IMR-90 (cell line): ENCODE measurements around the gene DENND1A. TPM values are rescaled to one million over a fixed set of nuclear protein-coding genes. Genes with fewer than 3 reads are reported as not detected.

Source experiments
- ATAC-seq: fragments of 200-7000 bp; cut with Tn5 transposase; 2 replicates; pipeline ENCODE4 v1.9.1; 2020; ENCODE audit warnings: low read depth, mild to moderate bottlenecking, moderate library complexity
- BruUV-seq: library from RNA; stranded (reverse); fragments of 400-500 nt; replicated peaks from 2 replicates; lab custom pipeline; 2021; lab: Mats Ljungman, UMichigan
- CTCF ChIA-PET: fragments of 300-600 bp; formaldehyde crosslinking; extraction: SDS; loops from one replicate; lab custom pipeline; 2021; ENCODE audit warnings: antibody characterized with exemption; lab: Yijun Ruan, JAX
- POLR2A ChIA-PET: fragments of 300-600 bp; sonication (Branson Sonifier 250); formaldehyde crosslinking; loops from one replicate; lab custom pipeline; 2022; ENCODE audit warnings: antibody characterized with exemption; ENCODE audit not compliant: unreplicated experiment; lab: Charles Lee
- DNase-seq: peaks from one replicate; pipeline ENCODE4 v3.0.0; 2013
- H2AFZ ChIP-seq: replicated peaks from 2 replicates; pipeline ENCODE3; 2013; ENCODE audit warnings: low read length, mild to moderate bottlenecking; ENCODE audit not compliant: poor library complexity
- H2AK5ac ChIP-seq: 2 replicates; pipeline ENCODE4 v1.6.1; 2013; ENCODE audit warnings: low read depth, low read length, inconsistent platforms
- H2AK9ac ChIP-seq: replicated peaks from 2 replicates; pipeline ENCODE3; 2013; ENCODE audit warnings: mild to moderate bottlenecking, low read depth, low read length, moderate library complexity; ENCODE audit not compliant: poor library complexity
- H2BK120ac ChIP-seq: 2 replicates; pipeline ENCODE4 v1.6.1; 2013; ENCODE audit warnings: low read depth, low read length, inconsistent platforms
- H2BK15ac ChIP-seq: 3 replicates; pipeline ENCODE4 v1.6.1; 2013; ENCODE audit warnings: low read depth, low read length, inconsistent platforms
- H2BK20ac ChIP-seq: 2 replicates; pipeline ENCODE4 v1.6.1; 2013; ENCODE audit warnings: low read depth, mild to moderate bottlenecking, inconsistent platforms, low read length, moderate library complexity
- H2BK5ac ChIP-seq: 2 replicates; pipeline ENCODE4 v1.6.1; 2013; ENCODE audit warnings: mild to moderate bottlenecking, low read depth, low read length, inconsistent platforms; ENCODE audit not compliant: poor library complexity, severe bottlenecking
- H3K14ac ChIP-seq: replicated peaks from 2 replicates; pipeline ENCODE4 v1.6.1; 2013; ENCODE audit warnings: low read depth, low read length, inconsistent platforms
- H3K18ac ChIP-seq: 2 replicates; pipeline ENCODE4 v1.6.1; 2013; ENCODE audit warnings: low read depth, low read length, control low read depth
- H3K23ac ChIP-seq: 2 replicates; pipeline ENCODE4 v1.6.1; 2013; ENCODE audit warnings: low read depth, low read length, inconsistent platforms
- H3K27ac ChIP-seq: 2 replicates; pipeline ENCODE4 v1.5.1; 2013; ENCODE audit warnings: mild to moderate bottlenecking, control low read depth, low read length; ENCODE audit not compliant: insufficient read depth
- H3K27me3 ChIP-seq: 2 replicates; pipeline ENCODE4 v1.6.1; 2013; ENCODE audit warnings: low read length; ENCODE audit not compliant: control insufficient read depth, insufficient read depth
- H3K36me3 ChIP-seq: 2 replicates; pipeline ENCODE4 v1.6.1; 2013; ENCODE audit warnings: low read length, mixed read lengths; ENCODE audit not compliant: control insufficient read depth, insufficient read depth
- H3K4ac ChIP-seq: 2 replicates; pipeline ENCODE4 v1.6.1; 2013; ENCODE audit warnings: low read depth, low read length, inconsistent platforms
- H3K4me1 ChIP-seq: 2 replicates; pipeline ENCODE4 v1.6.1; 2013; ENCODE audit warnings: low read length, mixed read lengths; ENCODE audit not compliant: control insufficient read depth, insufficient read depth
- H3K4me2 ChIP-seq: 2 replicates; pipeline ENCODE4 v1.6.1; 2013; ENCODE audit warnings: low read depth, mild to moderate bottlenecking, control low read depth, low read length, moderate library complexity
- H3K4me3 ChIP-seq: 2 replicates; pipeline ENCODE4 v1.5.1; 2013; ENCODE audit warnings: low read depth, mild to moderate bottlenecking, control low read depth, low read length, moderate library complexity; ENCODE audit not compliant: insufficient read depth
- H3K56ac ChIP-seq: 2 replicates; pipeline ENCODE4 v1.6.1; 2013; ENCODE audit warnings: low read length, inconsistent platforms; ENCODE audit not compliant: insufficient read depth; ENCODE audit errors: extremely low read depth
- H3K79me1 ChIP-seq, 2 experiments: 2 replicates each; pipeline ENCODE4 v1.6.1; 2013; ENCODE audit warnings: low read length in 2 of 2, inconsistent platforms in 1 of 2, low read depth in 1 of 2
- H3K9ac ChIP-seq: 2 replicates; pipeline ENCODE4 v1.6.1; 2013; ENCODE audit warnings: low read depth, low read length, control low read depth
- H3K9me1 ChIP-seq: 2 replicates; pipeline ENCODE4 v1.6.1; 2013; ENCODE audit warnings: low read length, inconsistent platforms; ENCODE audit not compliant: insufficient read depth
- H3K9me3 ChIP-seq: 2 replicates; pipeline ENCODE4 v1.6.1; 2013; ENCODE audit warnings: low read length; ENCODE audit not compliant: control insufficient read depth, insufficient read depth
- H4K20me1 ChIP-seq: 2 replicates; pipeline ENCODE4 v1.6.1; 2013; ENCODE audit warnings: low read length, inconsistent platforms; ENCODE audit not compliant: insufficient read depth
- H4K5ac ChIP-seq: 2 replicates; pipeline ENCODE4 v1.6.1; 2013; ENCODE audit warnings: mild to moderate bottlenecking, low read depth, low read length, control low read depth
- H4K8ac ChIP-seq, 2 experiments: 2 replicates each; pipeline ENCODE4 v1.6.1; 2013; ENCODE audit warnings: low read depth in 2 of 2, low read length in 2 of 2, control low read depth in 1 of 2, inconsistent platforms in 1 of 2
- H4K91ac ChIP-seq: 2 replicates; pipeline ENCODE4 v1.6.1; 2013; ENCODE audit warnings: low read depth, low read length, inconsistent platforms; ENCODE audit not compliant: insufficient read depth
- CEBPB ChIP-seq: IDR thresholded peaks from 2 replicates; pipeline ENCODE4 v1.6.1; 2012; ENCODE audit warnings: low read depth, low read length, improper control_type of control experiment
- CHD1 ChIP-seq: IDR thresholded peaks from 2 replicates; pipeline ENCODE4 v1.6.1; 2012; ENCODE audit warnings: low read depth, low read length, improper control_type of control experiment
- CTCF ChIP-seq: conservative IDR thresholded peaks from 2 replicates; pipeline ENCODE4 v1.5.1; 2012; ENCODE audit warnings: mild to moderate bottlenecking, low read depth, low read length, improper control_type of control experiment
- ELK1 ChIP-seq: fragments of 150-350 bp; IDR thresholded peaks from 2 replicates; pipeline ENCODE4 v1.6.1; 2016; ENCODE audit warnings: low read depth, mild to moderate bottlenecking, low read length, moderate library complexity, borderline replicate concordance
- MAZ ChIP-seq: IDR thresholded peaks from 2 replicates; pipeline ENCODE4 v1.6.1; 2012; ENCODE audit warnings: low read depth, mild to moderate bottlenecking, low read length, improper control_type of control experiment, moderate library complexity, borderline replicate concordance
- POLR2A ChIP-seq: IDR thresholded peaks from 2 replicates; pipeline ENCODE4 v1.6.1; 2012; ENCODE audit warnings: mild to moderate bottlenecking, low read depth, low read length
- RCOR1 ChIP-seq: IDR thresholded peaks from 2 replicates; pipeline ENCODE4 v1.6.1; 2012; ENCODE audit warnings: mild to moderate bottlenecking, low read length, improper control_type of control experiment; ENCODE audit not compliant: insufficient replicate concordance
- RFX5 ChIP-seq: IDR thresholded peaks from 2 replicates; pipeline ENCODE4 v1.8.0; 2012; ENCODE audit warnings: low read depth, mild to moderate bottlenecking, low read length, moderate library complexity
- USF2 ChIP-seq: fragments of 150-350 bp; IDR thresholded peaks from 2 replicates; pipeline ENCODE4 v1.6.1; 2017; ENCODE audit warnings: mild to moderate bottlenecking, antibody characterized with exemption, low read length, low read depth
- WGBS, 2 experiments: methylation state at CpG; one replicate each; pipeline versions ENCODE4 v1.1.5 to v1.1.7; 2013; ENCODE audit warnings: missing lambda C conversion rate in 2 of 2; ENCODE audit not compliant: insufficient read length in 1 of 2; ENCODE audit errors: extremely low coverage in 2 of 2; 5-methylcytosine and 5-hydroxymethylcytosine counted together
- dilution Hi-C: fragments of 300-500 bp; cut with HindIII; formaldehyde crosslinking; loops from one replicate; pipeline ENCODE4 v1.14.3; 2018; ENCODE audit warnings: low sequenced_read_pairs; ENCODE audit not compliant: unreplicated experiment
- in situ Hi-C: fragments of 300-500 bp; cut with MboI; formaldehyde crosslinking; loops from 3 replicates; pipeline ENCODE4 v1.14.3; 2019; ENCODE audit warnings: low sequenced_read_pairs, inconsistent platforms, mixed read lengths
- intact Hi-C: fragments of 100-400 bp; cut with micrococcal nuclease; formaldehyde crosslinking; loops from 2 replicates; pipeline ENCODE4 v1.10.0; 2022
- polyA plus RNA-seq, 3 experiments: library from polyadenylated mRNA; depleted of rRNA; stranded (reverse); fragments of >200 nt; gene quantifications; 2 replicates each; pipeline ENCODE4 v1.2.3, GENCODE V29; 2012; ENCODE audit warnings: low replicate concordance in 1 of 3
- total RNA-seq: library from RNA; depleted of rRNA; stranded (reverse); fragments of >200 nt; gene quantifications from 2 replicates; pipeline ENCODE4 v1.2.3, GENCODE V29; 2012

DENND1A gene
- total and polyA plus RNA-seq, 2 of the 4 experiments (the other 2 are of a cell fraction) = 21.4 to 27.6 TPM

- no peak overlapping the region for H3K27ac ChIP-seq
- ATAC-seq (no peak), DNase-seq (no peak)
- no peak overlapping the region for H3K56ac ChIP-seq
- H4K5ac ChIP-seq = no peak overlapping the region
- dilution Hi-C loops = no loop called here
- no peaks in the 10 kb centered on the region for H3K79me1 ChIP-seq
- H3K9me3 ChIP-seq = no peaks in the 10 kb centered on the region; the same call in 1 of the 2 replicates
- H2AFZ ChIP-seq = no peak overlapping the region
- no peaks in the 10 kb centered on the region for H3K4me1 ChIP-seq
- no peak overlapping the region for H2AK9ac ChIP-seq
- H2BK20ac ChIP-seq = no peak overlapping the region
- ChIA-PET CTCF (no interaction called here), POLR2A (no interaction called here)
- no peaks in the 10 kb centered on the region for H3K36me3 ChIP-seq
- no peak overlapping the region for H4K8ac ChIP-seq
- no peak overlapping the region for H3K4me3 ChIP-seq
- in situ Hi-C loops = no loop called here
- intact Hi-C loops = no loop called here
- H2BK120ac ChIP-seq = no peak overlapping the region
- no peaks in the 10 kb centered on the region for H3K27me3 ChIP-seq
- no peak overlapping the region for H4K91ac ChIP-seq
- H3K23ac ChIP-seq = no peak overlapping the region
- H4K20me1 ChIP-seq = no peaks in the 10 kb centered on the region
- no peaks in the 10 kb centered on the region; the same call in 1 of the 2 replicates for H3K9me1 ChIP-seq
- no peak overlapping the region for H2AK5ac ChIP-seq
- H2BK15ac ChIP-seq = no peak overlapping the region
- TF ChIP-seq CTCF (no peak), POLR2A (no peak), ELK1 (no peak), MAZ (no peak), RCOR1 (no peak), USF2 (no peak), CEBPB (no peak), CHD1 (no peak), RFX5 (no peak)
- H3K18ac ChIP-seq = no peak overlapping the region
- no TSS peak for BruUV-seq
- H3K9ac ChIP-seq = no peak overlapping the region
- no CpG with 5 or more reads among the region's 2 CpGs for WGBS, 2 experiments
- H3K4me2 ChIP-seq = no peak overlapping the region
- no peak overlapping the region for H3K14ac ChIP-seq
- H2BK5ac ChIP-seq = no peak overlapping the region
- H3K4ac ChIP-seq = no peak overlapping the region
These were observed 503.5 kb downstream of the DENND1A start for GRCh38 chr9:123426406-123426805.
